IPS DF 19.7 (cell line): ENCODE data around the gene LINGO3.

ENCODE experiments used
- DNase-seq: peaks from one replicate; pipeline ENCODE4 v3.0.0-alpha.2; 2013; ENCODE audit warnings: low read depth, low spot score

Gene LINGO3

GRCh38 chr19:2306971-2307370 is 983 bp downstream of the LINGO3 start:
- no peak for DNase-seq

GRCh38 chr19:2306281-2306806 is 1.6 kb downstream of the LINGO3 start:
- no peak for DNase-seq

GRCh38 chr19:2305452-2306280 is 2.3 kb downstream of the LINGO3 start:
- DNase-seq = no peak

- DNase-seq = no peak
Observed at GRCh38 chr19:2303211-2303798, 4.6 kb downstream of the LINGO3 start.

GRCh38 chr19:2302319-2303210 is 5.4 kb downstream of the LINGO3 start:
- DNase-seq = no peak

- DNase-seq = no peak
Observed at GRCh38 chr19:2300533-2300932, 7.4 kb downstream of the LINGO3 start.

- DNase-seq = no peak
Observed at GRCh38 chr19:2296141-2296540, 11.8 kb downstream of the LINGO3 start.

GRCh38 chr19:2294687-2295335 is 13.1 kb downstream of the LINGO3 start:
- no peak for DNase-seq

GRCh38 chr19:2291185-2291751 is 16.7 kb downstream of the LINGO3 start:
- DNase-seq = no peak

GRCh38 chr19:2290441-2291184 is 17.3 kb downstream of the LINGO3 start:
- DNase-seq = no peak

- DNase-seq = no peak
Observed at GRCh38 chr19:2289714-2290435, 18.1 kb downstream of the LINGO3 start.

- DNase-seq = no peak
Observed at GRCh38 chr19:2288818-2289713, 18.9 kb downstream of the LINGO3 start.

- no peak for DNase-seq
Observed at GRCh38 chr19:2288338-2288817, 19.6 kb downstream of the LINGO3 start.

GRCh38 chr19:2287585-2288337 is 20.2 kb downstream of the LINGO3 start:
- no peak for DNase-seq

- no peak for DNase-seq
Observed at GRCh38 chr19:2286402-2287140, 21.4 kb downstream of the LINGO3 start.

- DNase-seq = no peak
Observed at GRCh38 chr19:2283835-2284507, 24.0 kb downstream of the LINGO3 start.

GRCh38 chr19:2282862-2283237 is 25.1 kb downstream of the LINGO3 start:
- DNase-seq = no peak
